Ishikawa (cell line): ENCODE results near the gene WDR5.

Experiments used
- CEBPB ChIP-seq: IDR thresholded peaks from 2 replicates; pipeline ENCODE4 v1.6.1; 2012
- CREB1 ChIP-seq: IDR thresholded peaks from 2 replicates; pipeline ENCODE4 v1.6.1; 2012; ENCODE audit warnings: low read depth
- EGR1 ChIP-seq: IDR thresholded peaks from 2 replicates; pipeline ENCODE4 v1.6.1; 2012
- EP300 ChIP-seq: IDR thresholded peaks from 2 replicates; pipeline ENCODE4 v1.6.1; 2012; ENCODE audit warnings: borderline replicate concordance
- FOXM1 ChIP-seq: IDR thresholded peaks from 2 replicates; pipeline ENCODE4 v1.6.1; 2012; ENCODE audit warnings: low read depth, borderline replicate concordance
- MAX ChIP-seq: IDR thresholded peaks from 2 replicates; pipeline ENCODE4 v1.6.1; 2012
- NFIC ChIP-seq: IDR thresholded peaks from 2 replicates; pipeline ENCODE4 v1.6.1; 2012
- RAD21 ChIP-seq: IDR thresholded peaks from 2 replicates; pipeline ENCODE4 v1.6.1; 2012; ENCODE audit warnings: low read depth
- REST ChIP-seq: IDR thresholded peaks from 2 replicates; pipeline ENCODE4 v1.6.1; 2012; ENCODE audit warnings: low read depth, mild to moderate bottlenecking
- TAF1 ChIP-seq: IDR thresholded peaks from 2 replicates; pipeline ENCODE4 v1.6.1; 2012; ENCODE audit warnings: low read depth, mild to moderate bottlenecking
- TCF12 ChIP-seq: IDR thresholded peaks from 2 replicates; pipeline ENCODE4 v1.6.1; 2012; ENCODE audit warnings: low read depth
- TEAD4 ChIP-seq: IDR thresholded peaks from 2 replicates; pipeline ENCODE4 v1.6.1; 2012
- USF1 ChIP-seq: IDR thresholded peaks from 2 replicates; pipeline ENCODE4 v1.6.1; 2012
- YY1 ChIP-seq: IDR thresholded peaks from 2 replicates; pipeline ENCODE4 v1.6.1; 2012; ENCODE audit warnings: low read depth
- ZBTB7A ChIP-seq: IDR thresholded peaks from 2 replicates; pipeline ENCODE4 v1.6.1; 2012; ENCODE audit warnings: low read depth

Gene WDR5

GRCh38 chr9:134146774-134147493 is 11.1 kb downstream of the WDR5 start:
- TF ChIP-seq REST (no peak), EGR1 (no peak), TCF12 (no peak), CREB1 (no peak)

GRCh38 chr9:134149380-134149779 is 13.5 kb downstream of the WDR5 start:
- no peak for TF ChIP-seq NFIC
- TF ChIP-seq EGR1 = no peak
- TF ChIP-seq CREB1 = no peak
- no peak for TF ChIP-seq TEAD4
- TF ChIP-seq ZBTB7A = no peak
- no peak for TF ChIP-seq USF1
- no peak for TF ChIP-seq TCF12
- no peak for TF ChIP-seq YY1
- TF ChIP-seq FOXM1 = no peak
- no peak for TF ChIP-seq REST
- TF ChIP-seq RAD21 = no peak
- TF ChIP-seq EP300 = no peak
- no peak for TF ChIP-seq CEBPB
- TF ChIP-seq TAF1 = no peak
- TF ChIP-seq MAX = no peak

- TF ChIP-seq CEBPB (no peak), NFIC (no peak), USF1 (no peak), ZBTB7A (no peak), MAX (no peak), FOXM1 (no peak), REST (no peak)
These were observed 14.8 kb downstream of the WDR5 start for GRCh38 chr9:134150557-134151214.

- TF ChIP-seq USF1 (no peak), TEAD4 (no peak), FOXM1 (no peak), NFIC (no peak)
These were observed 16.2 kb downstream of the WDR5 start for GRCh38 chr9:134152022-134152448.
